Nucleus accumbens (tissue), 56 donors: Measurements from ENCODE around the gene SEC22A.

Experiments
- DNase-seq, 56 donors: peaks; one replicate each; lab custom pipeline; 2025; lab: John Stamatoyannopoulos, UW

The SEC22A gene

GRCh38 chr3:123201557-123202427, at the start of gene SEC22A:
Gene SEC22A (plus strand): TSS chr3:123201943. CDS start chr3:123209218, 7,275 bp downstream.
- DNase-seq: peak; percentile 23 to 97 (median 88)

GRCh38 chr3:123152687-123153086, 49.1 kb upstream of the SEC22A start:
- peak in 2 of 56 donors; percentile 28 to 32 for DNase-seq

GRCh38 chr3:123153125-123154019, 48.4 kb upstream of the SEC22A start:
- DNase-seq: no peak

GRCh38 chr3:123154020-123154985, 47.4 kb upstream of the SEC22A start:
- DNase-seq: peak in 1 of 56 donors; percentile 9

GRCh38 chr3:123155471-123156011, 46.2 kb upstream of the SEC22A start:
- DNase-seq: peak in 1 of 56 donors; percentile 34

GRCh38 chr3:123156276-123156995, 45.3 kb upstream of the SEC22A start:
- no peak for DNase-seq

- no peak for DNase-seq
These were observed 44.5 kb upstream of the SEC22A start for GRCh38 chr3:123157209-123157597.

GRCh38 chr3:123157598-123158287, 44.0 kb upstream of the SEC22A start:
- DNase-seq: no peak

GRCh38 chr3:123158330-123158729, 43.4 kb upstream of the SEC22A start:
- DNase-seq: no peak

- DNase-seq: no peak
These were observed 42.8 kb upstream of the SEC22A start for GRCh38 chr3:123158899-123159390.

GRCh38 chr3:123159926-123160635, 41.7 kb upstream of the SEC22A start:
- DNase-seq: no peak

GRCh38 chr3:123161167-123161566, 40.6 kb upstream of the SEC22A start:
- no peak for DNase-seq

- DNase-seq: no peak
These were observed 38.6 kb upstream of the SEC22A start for GRCh38 chr3:123163141-123163540.

- DNase-seq: no peak
These were observed 36.6 kb upstream of the SEC22A start for GRCh38 chr3:123165163-123165562.

GRCh38 chr3:123167686-123168085, 34.1 kb upstream of the SEC22A start:
- no peak for DNase-seq

GRCh38 chr3:123168122-123168521, 33.6 kb upstream of the SEC22A start:
- no peak for DNase-seq

- DNase-seq: no peak
These were observed 33.1 kb upstream of the SEC22A start for GRCh38 chr3:123168605-123169004.

GRCh38 chr3:123169492-123169929, 32.2 kb upstream of the SEC22A start:
- no peak for DNase-seq
